Activated CD4-positive, alpha-beta memory T cell treated with anti-CD3 and anti-CD28 coated beads for 36 hours (primary cell): ENCODE measurements around the gene CIDEA. TPM values are rescaled to one million over a fixed set of nuclear protein-coding genes. Genes with fewer than 3 reads are reported as not detected.
"Not testable (repeated sequence)": the region's sequence is repeated elsewhere in the genome, so short reads cannot be mapped to it uniquely, and the experiment has no call there.

Experiments
- CTCF ChIA-PET: fragments of 350-600 bp; sonication (Branson Sonifier 250); formaldehyde crosslinking; loops from one replicate; lab custom pipeline; 2021; ENCODE audit warnings: antibody characterized with exemption, inconsistent platforms; lab: Charles Lee
- POLR2A ChIA-PET: fragments of 350-600 bp; sonication (Branson Sonifier 250); formaldehyde crosslinking; loops from one replicate; lab custom pipeline; 2021; ENCODE audit warnings: antibody characterized with exemption; lab: Charles Lee
- DNase-seq: peaks from one replicate; pipeline ENCODE4 v3.0.0-alpha.2; 2020
- H3K27ac Mint-ChIP-seq: one replicate; pipeline ENCODE4 v1.8.0; 2021; ENCODE audit warnings: mixed read lengths
- H3K27me3 Mint-ChIP-seq: one replicate; pipeline ENCODE4 v1.8.0; 2021; ENCODE audit warnings: mixed read lengths
- H3K36me3 Mint-ChIP-seq: one replicate; pipeline ENCODE4 v1.8.0; 2021; ENCODE audit warnings: mixed read lengths
- H3K4me1 Mint-ChIP-seq: one replicate; pipeline ENCODE4 v1.8.0; 2021; ENCODE audit warnings: low read depth, mixed read lengths
- H3K4me3 Mint-ChIP-seq: one replicate; pipeline ENCODE4 v1.8.0; 2021; ENCODE audit warnings: mild to moderate bottlenecking, mixed read lengths
- H3K9me3 Mint-ChIP-seq: one replicate; pipeline ENCODE4 v1.8.0; 2021; ENCODE audit warnings: mixed read lengths
- intact Hi-C: fragments of 100-400 bp; cut with micrococcal nuclease; formaldehyde crosslinking; loops from one replicate; pipeline ENCODE4 v1.15.1; 2023
- total RNA-seq, 2 experiments: library from RNA; stranded (reverse); gene quantifications; one replicate each; pipeline ENCODE4 v1.2.3, GENCODE V29; 2021

CIDEA gene, protein sequence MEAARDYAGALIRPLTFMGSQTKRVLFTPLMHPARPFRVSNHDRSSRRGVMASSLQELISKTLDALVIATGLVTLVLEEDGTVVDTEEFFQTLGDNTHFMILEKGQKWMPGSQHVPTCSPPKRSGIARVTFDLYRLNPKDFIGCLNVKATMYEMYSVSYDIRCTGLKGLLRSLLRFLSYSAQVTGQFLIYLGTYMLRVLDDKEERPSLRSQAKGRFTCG
- total RNA-seq: not detected

DNA sequence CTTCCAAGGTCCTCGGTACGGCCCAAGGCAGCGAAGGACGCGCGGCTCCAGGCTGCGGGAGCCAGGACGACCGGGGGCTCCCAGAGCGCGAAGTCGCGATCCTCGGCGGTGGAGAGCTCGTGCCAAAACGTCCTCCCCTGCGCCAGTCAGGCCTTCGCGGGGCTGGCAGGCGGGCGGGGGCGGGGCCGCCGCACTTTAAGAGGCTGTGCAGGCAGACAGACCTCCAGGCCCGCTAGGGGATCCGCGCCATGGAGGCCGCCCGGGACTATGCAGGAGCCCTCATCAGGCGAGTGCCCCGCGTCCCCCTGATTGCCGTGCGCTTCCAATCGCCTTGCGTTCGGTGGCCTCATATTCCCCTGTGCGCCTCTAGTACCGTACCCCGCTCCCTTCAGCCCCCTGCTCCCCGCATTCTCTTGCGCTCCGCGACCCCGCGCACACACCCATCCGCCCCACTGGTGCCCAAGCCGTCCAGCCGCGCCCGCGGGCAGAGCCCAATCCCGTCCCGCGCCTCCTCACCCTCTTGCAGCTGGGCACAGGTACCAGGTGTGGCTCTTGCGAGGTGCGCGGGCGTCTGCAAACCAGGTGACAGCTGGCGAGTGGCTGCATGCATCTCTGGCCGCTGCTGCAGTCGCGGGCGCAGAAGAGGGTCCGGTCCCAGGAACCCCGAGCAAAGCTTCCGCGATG lies at the start of gene CIDEA:
Gene CIDEA, plus strand, starts transcription at position 226 of the 684 bp plus-strand sequence. Its CDS starts 23 bp downstream, at position 249.
- no peak within 1 kb of the TSS for H3K4me3 Mint-ChIP-seq
- H3K4me1 Mint-ChIP-seq: no peaks in the 10 kb centered on the region
- DNase-seq: no peak
- no peaks in the 10 kb centered on the region for H3K9me3 Mint-ChIP-seq
- no peak within 1 kb of the TSS for H3K27ac Mint-ChIP-seq
- H3K36me3 Mint-ChIP-seq: no peaks in the 10 kb centered on the region
- ChIA-PET POLR2A (no interaction called here), CTCF (no interaction called here)
- H3K27me3 Mint-ChIP-seq: peaks cover 49% of the 10 kb centered on the region
- intact Hi-C loops: no loop called here

DNA sequence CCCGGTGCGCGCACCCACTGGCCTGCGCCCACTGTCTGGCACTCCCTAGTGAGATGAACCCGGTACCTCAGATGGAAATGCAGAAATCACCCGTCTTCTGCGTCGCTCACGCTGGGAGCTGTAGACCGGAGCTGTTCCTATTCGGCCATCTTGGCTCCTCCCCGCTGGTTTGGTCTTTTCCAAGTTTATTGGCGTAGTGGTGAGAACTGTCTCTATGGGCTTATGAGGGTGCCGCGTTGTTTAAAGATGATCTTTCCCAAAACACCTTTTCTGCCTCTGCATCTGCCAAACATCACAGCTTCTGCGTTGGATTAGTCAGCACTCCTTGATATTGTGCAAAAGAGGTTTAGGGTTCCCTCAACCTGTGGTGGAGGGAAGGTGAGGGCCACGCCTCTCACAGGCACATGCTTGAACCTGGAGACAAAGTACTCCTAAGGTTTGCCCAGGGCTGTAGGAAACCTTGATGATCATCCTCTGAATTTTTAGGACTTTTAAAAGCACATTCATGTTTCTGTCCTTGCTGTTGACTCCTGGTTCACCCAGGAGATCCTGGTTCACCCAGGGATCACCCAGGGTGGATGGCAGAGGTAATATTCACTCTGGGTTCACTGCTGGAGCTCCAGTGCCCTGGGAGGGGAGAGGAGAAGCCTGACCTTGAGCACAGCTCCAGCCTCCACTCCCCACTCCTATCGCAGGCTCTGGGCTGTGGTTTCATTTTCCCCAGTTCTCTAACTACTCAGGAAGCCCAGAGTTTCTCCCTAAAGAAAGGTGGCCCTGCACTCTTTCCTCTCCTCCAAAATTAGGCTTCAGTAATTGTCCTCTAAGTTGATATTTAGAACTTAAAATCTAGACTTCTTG lies 45.6 kb upstream of the CIDEA start:
- H3K4me3 Mint-ChIP-seq, H3K9me3 Mint-ChIP-seq, H3K36me3 Mint-ChIP-seq, H3K27ac Mint-ChIP-seq, H3K4me1 Mint-ChIP-seq, intact Hi-C loops, POLR2A ChIA-PET, DNase-seq, H3K27me3 Mint-ChIP-seq, CTCF ChIA-PET: not testable (repeated sequence)

DNA sequence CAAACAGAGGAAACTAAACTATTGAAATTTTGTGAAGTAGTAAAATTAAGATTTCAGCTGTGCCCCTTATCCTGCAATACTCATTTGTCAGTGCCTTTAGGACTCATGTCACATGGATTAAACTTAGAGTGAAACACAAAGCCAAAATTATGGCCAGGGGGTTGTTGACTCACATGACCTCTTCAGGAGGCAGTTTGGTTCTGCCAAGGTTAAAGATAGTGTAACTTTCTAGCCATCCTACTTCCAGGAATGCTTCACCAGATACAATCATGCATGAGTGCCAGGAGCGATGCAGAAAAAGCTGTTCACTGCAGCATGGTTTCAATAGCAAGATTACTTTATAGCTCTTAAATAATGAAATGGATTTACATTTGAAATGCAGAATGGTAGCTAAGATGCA lies 41.9 kb upstream of the CIDEA start:
- intact Hi-C loops: not testable (repeated sequence)

DNA sequence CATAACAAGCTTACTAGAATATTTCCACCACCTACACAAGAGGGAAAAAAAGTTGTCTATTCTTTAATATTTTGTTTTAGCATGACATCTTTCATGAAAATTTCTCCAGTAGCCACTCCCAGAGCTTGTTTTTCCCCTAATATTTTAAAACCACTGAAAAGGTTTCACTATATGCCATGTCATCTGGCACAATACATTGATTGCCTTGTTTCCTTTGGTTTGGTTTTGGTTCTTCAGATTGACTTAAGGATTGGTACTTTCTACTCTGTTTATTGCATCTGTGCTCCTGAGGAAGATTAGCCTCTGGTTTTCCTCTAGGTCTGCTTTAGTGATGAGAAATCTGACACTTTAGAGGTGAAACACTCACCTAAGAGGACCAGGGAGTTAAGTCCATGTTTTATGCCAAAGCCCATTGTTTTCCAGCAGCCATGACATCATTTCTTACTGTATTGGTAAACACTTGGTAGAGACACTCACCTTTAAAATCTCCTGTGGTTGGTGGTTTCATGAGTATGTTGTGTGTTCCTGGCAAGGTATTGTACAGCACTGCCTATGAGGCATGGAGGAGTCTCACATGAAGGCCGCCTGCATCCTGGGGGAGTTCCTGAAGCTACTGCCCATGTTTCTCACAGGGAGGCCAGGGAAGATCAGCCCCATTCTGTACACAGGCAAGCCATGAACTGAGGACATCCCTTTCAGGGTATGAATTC lies 39.7 kb upstream of the CIDEA start:
- H3K27ac Mint-ChIP-seq, H3K4me1 Mint-ChIP-seq, CTCF ChIA-PET, POLR2A ChIA-PET, H3K4me3 Mint-ChIP-seq, intact Hi-C loops, H3K36me3 Mint-ChIP-seq, DNase-seq, H3K9me3 Mint-ChIP-seq, H3K27me3 Mint-ChIP-seq: not testable (repeated sequence)

More for the DNA sequence above, 41.9 kb upstream of the CIDEA start:
- H3K36me3 Mint-ChIP-seq, H3K4me3 Mint-ChIP-seq, CTCF ChIA-PET, H3K27me3 Mint-ChIP-seq, H3K9me3 Mint-ChIP-seq, H3K27ac Mint-ChIP-seq, H3K4me1 Mint-ChIP-seq, POLR2A ChIA-PET, DNase-seq: not testable (repeated sequence)

DNA sequence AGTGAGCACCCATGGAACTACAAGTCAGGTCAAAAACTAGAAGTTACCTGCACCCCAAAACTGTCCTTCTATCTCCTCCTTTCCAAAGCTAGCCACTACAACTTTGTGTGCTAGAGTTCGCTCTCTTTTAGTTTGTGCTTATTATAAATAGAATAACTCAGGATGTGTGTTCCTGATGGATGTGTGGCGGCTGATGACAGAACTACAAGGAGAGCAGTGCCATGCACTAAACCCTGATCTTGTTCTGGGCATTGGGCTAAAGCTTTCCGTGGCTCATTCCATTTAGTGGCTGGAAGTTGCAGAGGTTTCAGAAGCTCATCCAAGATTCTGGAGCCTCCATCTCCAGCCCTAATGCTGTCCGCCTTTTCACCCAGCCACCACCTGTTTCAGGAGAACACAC lies 37.7 kb upstream of the CIDEA start:
- H3K4me3 Mint-ChIP-seq, CTCF ChIA-PET, H3K27ac Mint-ChIP-seq, H3K4me1 Mint-ChIP-seq, H3K9me3 Mint-ChIP-seq, H3K27me3 Mint-ChIP-seq, intact Hi-C loops, H3K36me3 Mint-ChIP-seq, DNase-seq, POLR2A ChIA-PET: not testable (repeated sequence)

DNA sequence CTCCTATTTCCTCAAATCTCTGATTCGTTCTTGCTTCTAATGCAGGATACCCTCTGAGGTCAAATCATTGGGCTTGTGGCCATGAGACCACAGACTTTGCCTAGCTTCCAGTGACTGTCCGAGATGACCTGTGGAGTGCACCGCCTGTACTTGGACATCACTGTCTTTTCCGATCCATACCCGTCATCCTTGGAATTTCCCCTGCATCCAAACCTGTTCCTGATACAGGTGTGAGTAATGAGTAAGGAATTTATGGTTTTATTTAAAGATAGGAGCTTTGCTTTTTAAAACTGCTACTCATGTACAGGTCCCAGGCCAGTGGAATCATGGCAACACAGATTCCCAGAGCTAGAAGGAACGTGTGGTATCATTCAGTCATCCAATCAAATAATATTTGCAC lies 35.6 kb upstream of the CIDEA start:
- H3K27ac Mint-ChIP-seq, POLR2A ChIA-PET, H3K4me3 Mint-ChIP-seq, H3K4me1 Mint-ChIP-seq, CTCF ChIA-PET, DNase-seq, H3K27me3 Mint-ChIP-seq, H3K36me3 Mint-ChIP-seq, H3K9me3 Mint-ChIP-seq, intact Hi-C loops: not testable (repeated sequence)

DNA sequence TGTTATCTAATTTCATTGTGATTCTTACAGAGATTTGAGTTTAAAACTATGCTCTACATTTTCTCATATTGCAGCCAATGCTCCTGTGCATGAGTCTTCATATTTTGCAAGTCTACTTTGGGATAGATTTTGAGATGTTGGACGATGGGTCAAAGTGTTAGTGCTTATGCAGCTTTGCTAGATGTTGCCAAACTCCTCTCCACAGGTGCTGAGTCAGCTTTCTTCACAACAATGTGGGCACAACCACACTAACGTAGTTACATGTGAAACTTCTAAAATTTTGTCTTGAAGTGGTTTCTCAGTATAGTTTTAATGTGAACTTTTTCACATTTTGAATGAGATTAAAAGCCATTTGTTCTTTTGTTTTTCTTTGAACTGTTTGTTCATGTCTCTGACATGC lies 32.1 kb upstream of the CIDEA start:
- H3K4me3 Mint-ChIP-seq, H3K4me1 Mint-ChIP-seq, POLR2A ChIA-PET, intact Hi-C loops, CTCF ChIA-PET, H3K9me3 Mint-ChIP-seq, H3K27ac Mint-ChIP-seq, H3K27me3 Mint-ChIP-seq, H3K36me3 Mint-ChIP-seq, DNase-seq: not testable (repeated sequence)

DNA sequence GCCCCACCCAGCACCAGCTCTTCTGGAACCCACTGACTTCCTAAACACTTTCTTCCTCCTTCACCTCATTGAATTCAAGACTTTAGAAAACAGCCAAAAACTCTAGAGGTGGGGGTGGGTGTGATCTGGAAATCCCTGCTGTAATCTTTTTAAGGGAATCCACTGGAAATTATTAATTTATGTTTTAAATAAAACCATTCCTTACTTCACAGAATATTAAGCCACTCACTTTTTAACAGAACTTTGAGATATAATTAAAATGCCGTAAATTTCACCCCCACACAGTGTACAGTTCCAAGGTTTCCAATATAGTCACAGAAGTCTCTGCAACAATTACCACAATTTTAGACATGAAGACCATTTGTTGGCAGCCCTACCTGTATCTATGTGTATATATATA lies 30.8 kb upstream of the CIDEA start:
- intact Hi-C loops: not testable (repeated sequence)

DNA sequence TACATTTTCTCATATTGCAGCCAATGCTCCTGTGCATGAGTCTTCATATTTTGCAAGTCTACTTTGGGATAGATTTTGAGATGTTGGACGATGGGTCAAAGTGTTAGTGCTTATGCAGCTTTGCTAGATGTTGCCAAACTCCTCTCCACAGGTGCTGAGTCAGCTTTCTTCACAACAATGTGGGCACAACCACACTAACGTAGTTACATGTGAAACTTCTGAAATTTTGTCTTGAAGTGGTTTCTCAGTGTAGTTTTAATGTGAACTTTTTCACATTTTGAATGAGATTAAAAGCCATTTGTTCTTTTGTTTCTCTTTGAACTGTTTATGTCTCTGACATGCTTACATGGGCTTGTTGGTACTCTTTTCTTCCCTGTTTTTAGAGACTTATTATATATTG lies 27.4 kb upstream of the CIDEA start:
- H3K36me3 Mint-ChIP-seq, H3K27me3 Mint-ChIP-seq, H3K9me3 Mint-ChIP-seq, DNase-seq, intact Hi-C loops, H3K4me1 Mint-ChIP-seq, H3K27ac Mint-ChIP-seq, H3K4me3 Mint-ChIP-seq, POLR2A ChIA-PET, CTCF ChIA-PET: not testable (repeated sequence)

More for the DNA sequence above, 30.8 kb upstream of the CIDEA start:
- H3K4me1 Mint-ChIP-seq, POLR2A ChIA-PET, DNase-seq, H3K4me3 Mint-ChIP-seq, H3K27ac Mint-ChIP-seq, H3K36me3 Mint-ChIP-seq, CTCF ChIA-PET, H3K9me3 Mint-ChIP-seq, H3K27me3 Mint-ChIP-seq: not testable (repeated sequence)

DNA sequence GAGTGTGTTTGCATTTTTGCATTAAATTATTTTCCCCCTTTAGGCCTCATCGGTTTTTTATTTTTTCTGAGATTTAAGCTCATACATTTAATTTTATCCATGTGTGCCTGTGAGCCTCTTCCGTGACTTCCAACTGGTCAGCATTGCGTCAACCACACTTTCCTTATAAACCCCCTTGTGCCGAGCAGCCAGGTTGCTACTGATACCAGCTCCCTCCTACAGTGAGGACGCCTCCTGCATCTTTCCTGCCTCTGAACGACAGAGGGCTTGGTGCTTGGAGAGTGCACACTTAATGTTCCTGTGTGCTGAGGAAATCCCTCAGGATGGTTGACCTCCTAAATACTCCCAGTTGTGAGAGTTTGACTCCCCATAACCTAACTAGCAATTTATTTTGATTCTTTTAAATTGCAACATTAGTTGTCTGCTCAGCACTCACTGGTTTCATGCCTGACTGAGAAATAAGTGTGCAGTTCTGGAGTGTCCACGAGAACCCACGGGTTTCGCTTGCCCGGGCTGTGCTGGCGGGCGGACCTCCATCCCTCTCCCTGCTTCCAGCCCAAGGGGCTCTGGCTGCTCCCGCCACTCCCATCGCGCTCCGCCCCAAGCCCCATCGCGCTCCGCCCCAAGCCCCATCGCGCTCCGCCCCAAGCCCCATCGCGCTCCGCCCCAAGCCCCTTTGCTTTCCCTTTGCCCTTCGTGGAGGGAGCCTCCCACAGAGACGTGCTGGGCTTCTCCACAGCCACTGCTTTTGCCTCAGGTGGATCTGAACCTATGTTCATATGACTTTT lies 26.6 kb upstream of the CIDEA start:
- H3K36me3 Mint-ChIP-seq, POLR2A ChIA-PET, H3K27ac Mint-ChIP-seq, DNase-seq, H3K4me1 Mint-ChIP-seq, H3K27me3 Mint-ChIP-seq, H3K4me3 Mint-ChIP-seq, H3K9me3 Mint-ChIP-seq, intact Hi-C loops, CTCF ChIA-PET: not testable (repeated sequence)

DNA sequence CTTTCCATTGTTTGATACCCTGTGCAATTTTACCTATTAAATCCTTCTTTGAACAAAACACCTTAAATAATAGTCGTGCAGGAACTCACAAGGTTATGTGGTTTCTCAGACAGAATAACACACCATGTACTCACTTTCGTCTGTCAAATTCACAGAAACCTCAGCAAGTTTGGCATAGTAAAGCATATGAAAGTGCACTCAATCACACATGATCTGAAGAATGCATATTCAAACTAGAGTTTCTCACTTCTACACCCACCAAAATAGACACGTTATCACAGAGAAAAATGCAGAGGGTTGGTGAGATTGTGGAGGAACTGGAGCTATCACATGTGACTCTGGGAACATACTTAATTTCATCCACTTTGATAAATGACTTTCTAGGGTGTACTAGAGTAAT lies 25.9 kb upstream of the CIDEA start:
- CTCF ChIA-PET: not testable (repeated sequence)

More for the DNA sequence above, 25.9 kb upstream of the CIDEA start:
- DNase-seq, H3K9me3 Mint-ChIP-seq, H3K4me1 Mint-ChIP-seq, intact Hi-C loops, H3K4me3 Mint-ChIP-seq, POLR2A ChIA-PET, H3K27me3 Mint-ChIP-seq, H3K27ac Mint-ChIP-seq, H3K36me3 Mint-ChIP-seq: not testable (repeated sequence)
